Ecto neural progenitor cell (in vitro differentiated cells): ENCODE data around the gene TMEM258.

Experiments used
- DNase-seq: peaks from one replicate; pipeline ENCODE4 v3.0.0-alpha.2; 2018; ENCODE audit warnings: low spot score

Gene TMEM258

DNA sequence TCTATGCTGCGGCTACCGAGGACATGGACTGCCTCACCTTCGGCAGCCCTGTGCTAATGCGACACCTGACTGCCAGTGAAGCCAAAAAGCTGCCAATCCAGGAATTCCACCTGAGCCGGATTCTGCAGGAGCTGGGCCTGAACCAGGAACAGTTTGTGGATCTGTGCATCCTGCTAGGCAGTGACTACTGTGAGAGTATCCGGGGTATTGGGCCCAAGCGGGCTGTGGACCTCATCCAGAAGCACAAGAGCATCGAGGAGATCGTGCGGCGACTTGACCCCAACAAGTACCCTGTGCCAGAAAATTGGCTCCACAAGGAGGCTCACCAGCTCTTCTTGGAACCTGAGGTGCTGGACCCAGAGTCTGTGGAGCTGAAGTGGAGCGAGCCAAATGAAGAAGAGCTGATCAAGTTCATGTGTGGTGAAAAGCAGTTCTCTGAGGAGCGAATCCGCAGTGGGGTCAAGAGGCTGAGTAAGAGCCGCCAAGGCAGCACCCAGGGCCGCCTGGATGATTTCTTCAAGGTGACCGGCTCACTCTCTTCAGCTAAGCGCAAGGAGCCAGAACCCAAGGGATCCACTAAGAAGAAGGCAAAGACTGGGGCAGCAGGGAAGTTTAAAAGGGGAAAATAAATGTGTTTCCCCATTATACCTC is 3.6 kb upstream of the TMEM258 start:
- DNase-seq, result no peak

DNA sequence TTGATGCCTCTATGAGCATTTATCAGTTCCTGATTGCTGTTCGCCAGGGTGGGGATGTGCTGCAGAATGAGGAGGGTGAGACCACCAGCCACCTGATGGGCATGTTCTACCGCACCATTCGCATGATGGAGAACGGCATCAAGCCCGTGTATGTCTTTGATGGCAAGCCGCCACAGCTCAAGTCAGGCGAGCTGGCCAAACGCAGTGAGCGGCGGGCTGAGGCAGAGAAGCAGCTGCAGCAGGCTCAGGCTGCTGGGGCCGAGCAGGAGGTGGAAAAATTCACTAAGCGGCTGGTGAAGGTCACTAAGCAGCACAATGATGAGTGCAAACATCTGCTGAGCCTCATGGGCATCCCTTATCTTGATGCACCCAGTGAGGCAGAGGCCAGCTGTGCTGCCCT is 3.1 kb upstream of the TMEM258 start:
- DNase-seq, result no peak

DNA sequence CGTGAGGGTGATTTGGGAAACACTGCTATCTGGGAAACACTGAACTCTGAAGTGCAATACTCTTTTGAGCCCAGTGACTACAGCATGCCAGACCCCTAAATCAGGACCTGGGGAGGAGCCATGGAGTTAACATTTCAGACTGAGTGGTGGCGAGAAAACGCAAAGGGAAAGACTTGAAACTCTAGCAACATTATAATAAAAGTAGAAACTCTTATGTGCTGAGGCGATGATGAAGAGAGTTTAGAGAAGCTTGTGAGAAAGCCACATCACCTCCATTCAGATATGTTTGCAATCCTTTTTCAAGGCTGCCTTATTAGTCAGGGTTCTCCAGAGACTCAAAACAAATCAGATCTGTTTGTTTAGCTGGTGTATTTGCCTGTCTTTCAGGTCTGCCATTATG is 2.2 kb upstream of the TMEM258 start:
- DNase-seq, result no peak

DNA sequence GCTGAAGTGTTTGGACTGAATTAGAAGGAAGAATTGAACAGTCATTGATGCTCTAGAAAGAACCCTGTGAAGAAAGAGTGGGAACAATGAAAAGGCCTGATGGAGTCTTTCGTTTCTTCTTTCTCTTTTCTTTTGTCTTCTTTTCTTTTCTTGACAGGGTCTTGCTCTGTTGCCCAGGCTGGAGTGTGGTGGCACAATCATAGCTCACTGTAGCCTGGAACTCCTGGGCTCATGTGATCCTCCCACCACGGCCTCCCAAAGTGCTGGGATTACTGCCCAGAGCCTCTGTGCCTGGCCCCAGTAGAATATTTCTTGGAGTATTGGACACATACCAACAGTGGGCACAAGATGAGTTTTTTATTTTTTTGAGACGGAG is 1.4 kb upstream of the TMEM258 start:
- DNase-seq, result no peak

DNA sequence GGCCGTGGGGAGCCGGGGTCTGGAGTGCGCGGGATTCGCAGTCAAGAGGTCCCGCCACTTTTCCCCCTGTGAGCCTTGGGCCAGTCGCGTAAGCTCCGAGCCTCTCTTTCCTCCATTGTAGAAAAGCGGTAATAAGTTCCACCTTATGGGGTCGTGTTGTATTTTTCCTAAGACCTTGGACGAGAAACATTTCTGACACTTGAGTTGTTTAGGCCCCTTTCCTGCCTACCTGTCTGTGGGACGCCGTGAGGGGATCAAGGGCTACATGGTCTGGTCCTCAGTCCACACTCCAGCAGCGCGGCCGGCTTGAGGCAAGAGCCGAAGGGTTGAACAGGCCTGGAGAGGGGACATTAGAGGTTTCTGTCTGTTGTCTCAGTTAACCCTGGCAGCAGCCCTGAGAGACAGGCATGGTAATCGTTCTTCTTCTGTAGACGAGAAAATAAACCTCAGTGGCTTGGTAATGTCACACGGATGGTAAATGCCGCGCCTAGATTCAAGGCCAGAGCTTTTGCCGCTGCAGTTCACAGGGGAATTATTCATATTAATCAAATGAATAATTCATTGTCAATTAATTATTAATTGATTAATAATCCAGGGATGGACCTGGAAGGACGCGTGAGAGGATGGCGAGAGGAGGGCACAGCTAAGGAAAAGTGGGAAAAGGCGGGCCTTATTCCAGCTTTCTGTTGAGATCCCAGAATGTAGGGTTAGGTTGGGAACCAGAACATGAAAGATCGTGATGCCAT is 857 bp upstream of the TMEM258 start:
- no peak for DNase-seq

DNA sequence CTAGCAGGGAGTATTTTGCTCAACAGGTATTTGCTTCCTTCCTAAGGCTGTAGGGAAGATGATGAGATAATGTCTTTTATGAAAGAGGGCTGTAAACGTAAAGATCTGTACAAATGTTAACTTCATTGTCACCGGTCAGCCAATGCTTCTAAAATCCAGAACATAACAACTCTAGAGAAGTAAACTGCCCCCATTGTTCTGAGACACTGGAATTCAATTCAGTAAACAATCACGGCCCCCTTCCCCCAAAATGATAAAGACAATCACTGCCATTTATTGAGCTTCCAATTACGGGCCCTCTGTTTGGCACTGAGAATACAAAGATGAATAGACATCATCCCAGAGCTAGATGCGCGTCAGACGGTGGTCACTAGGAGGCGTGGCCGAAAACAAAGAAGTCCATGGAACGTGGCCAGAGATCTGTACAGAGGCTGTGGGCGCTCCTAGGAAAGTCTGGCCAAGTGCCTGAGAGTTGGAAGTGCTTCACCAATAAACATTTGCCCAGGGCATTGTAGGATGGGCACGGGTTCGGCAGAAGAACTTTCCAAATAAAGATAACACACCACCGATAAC is 576 bp downstream of the TMEM258 start:
- DNase-seq, result peak; percentile 71

DNA sequence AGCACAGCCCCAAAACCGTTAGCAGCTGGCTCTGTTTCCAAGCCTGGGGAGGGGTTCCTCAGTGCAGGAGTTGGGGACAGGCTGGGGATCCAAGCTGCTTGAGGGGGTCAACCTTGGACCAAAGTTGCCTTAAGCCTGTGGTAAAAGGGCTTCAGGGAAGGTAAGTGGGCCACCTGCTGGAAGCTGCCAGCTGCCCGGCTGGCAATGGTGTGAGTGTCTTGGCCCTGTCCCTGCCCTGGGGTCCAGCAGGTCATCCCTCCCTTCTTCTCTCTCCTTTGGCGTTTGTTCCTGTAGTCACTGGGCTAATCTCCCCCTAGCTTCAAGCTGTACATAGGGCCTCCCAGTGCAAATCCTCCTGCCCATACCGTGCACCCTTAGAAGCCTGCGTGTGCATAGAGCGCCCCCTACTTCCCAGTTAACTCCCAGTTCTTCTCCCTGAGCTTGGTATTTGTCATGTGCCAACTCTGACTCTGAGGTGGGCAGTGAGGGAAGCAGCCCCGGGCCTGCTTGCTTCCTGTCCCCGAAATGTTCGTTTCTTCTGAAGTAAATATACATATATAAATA is 4.4 kb downstream of the TMEM258 start:
- no peak for DNase-seq

DNA sequence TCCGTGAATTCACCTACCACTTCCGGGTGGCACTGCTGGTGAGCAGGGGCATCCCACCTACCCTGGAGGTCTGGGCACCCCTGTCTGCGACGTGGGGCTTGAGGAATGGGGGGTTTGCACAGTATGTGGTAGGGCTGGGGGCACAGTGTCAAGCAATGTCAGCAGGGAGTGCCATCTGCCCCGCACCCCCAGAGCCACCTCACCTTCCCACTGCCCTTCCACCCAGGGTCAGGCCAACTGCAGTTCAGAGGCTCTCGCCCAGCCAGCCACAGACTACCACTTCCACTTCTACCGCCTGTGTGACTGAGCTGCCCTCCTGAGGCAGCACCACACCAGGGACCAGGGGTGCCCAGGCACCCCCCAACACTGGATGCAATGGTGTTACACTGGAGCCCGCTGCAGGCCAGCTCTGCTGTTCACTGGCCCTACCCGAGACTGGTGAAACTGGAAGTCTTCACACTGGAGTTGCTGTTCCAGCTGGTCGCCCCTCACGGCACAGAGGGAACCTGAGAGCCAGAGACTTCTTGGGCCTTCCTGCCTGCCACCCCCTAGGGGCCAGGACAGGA is 6.5 kb downstream of the TMEM258 start:
- DNase-seq, result no peak

DNA sequence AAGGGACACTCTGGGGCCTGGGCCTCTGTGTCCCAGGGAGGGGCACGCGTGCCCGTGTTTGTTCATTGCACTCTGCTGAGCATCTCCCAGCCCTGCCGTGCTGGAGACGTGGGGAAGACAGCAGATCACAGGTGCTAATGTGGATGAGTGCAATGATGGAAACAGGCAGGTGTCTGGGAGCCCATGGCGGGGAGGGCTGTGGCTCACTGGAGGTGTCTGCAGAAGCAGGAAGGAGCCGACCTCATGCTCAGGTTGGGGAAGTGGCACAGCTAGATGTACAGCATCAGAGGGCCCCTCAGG is 7.9 kb downstream of the TMEM258 start:
- DNase-seq, result no peak

DNA sequence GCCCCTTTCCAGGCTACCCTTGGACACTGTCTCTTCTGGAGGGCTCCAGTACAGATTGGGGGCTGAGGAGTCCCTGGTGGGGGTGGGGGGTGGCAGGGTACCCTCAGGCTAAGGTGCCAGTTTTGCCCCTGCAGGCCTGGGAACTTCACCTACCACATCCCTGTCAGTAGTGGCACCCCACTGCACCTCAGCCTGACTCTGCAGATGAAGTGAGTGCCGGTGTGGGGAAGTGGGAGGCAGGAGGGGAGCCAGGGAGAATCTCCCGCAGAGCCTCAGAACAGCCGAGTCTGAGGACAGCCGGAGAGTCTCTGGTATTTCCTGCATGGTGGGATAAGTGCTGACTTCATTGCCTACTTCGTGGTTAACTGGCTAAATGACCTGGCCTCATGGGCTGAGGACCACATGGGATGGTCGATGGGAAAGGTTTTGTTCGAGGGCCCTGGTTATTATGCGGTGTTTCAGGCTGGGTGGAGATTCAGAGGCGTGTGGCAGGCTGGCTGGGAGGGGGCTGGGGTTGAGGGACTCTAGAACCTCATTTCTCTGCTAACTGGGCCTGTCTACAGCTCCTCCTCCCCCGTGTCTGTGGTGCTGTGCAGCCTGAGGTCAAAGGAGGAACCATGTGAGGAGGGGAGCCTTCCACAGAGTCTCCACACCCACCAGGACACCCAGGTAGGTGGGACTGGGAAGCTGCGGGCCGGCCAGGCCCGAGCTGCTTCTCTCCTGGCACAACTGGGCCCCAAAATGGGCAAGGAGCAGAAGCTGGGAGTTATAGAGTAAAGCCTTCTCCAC is 8.5 kb downstream of the TMEM258 start:
- DNase-seq, result no peak

DNA sequence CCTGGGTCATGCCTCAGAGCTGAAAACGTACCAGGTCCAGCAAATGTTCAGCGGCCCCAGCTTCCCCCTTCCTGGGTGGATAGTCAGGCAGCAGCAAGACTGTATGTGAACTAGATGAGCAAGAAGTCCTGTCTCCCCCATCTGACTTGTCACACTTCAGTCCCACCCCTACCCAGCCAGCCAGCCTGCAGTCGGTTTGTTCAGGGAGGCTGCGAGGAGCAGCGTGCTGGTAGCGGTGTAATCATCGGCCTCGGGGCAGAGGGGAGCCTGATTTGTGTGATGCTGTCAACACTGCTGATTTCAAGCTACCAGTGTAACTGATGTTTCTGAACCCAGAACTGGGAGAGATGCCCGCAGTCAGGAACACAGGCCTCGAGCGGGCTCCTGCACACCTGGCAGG is 9.6 kb downstream of the TMEM258 start:
- no peak for DNase-seq

DNA sequence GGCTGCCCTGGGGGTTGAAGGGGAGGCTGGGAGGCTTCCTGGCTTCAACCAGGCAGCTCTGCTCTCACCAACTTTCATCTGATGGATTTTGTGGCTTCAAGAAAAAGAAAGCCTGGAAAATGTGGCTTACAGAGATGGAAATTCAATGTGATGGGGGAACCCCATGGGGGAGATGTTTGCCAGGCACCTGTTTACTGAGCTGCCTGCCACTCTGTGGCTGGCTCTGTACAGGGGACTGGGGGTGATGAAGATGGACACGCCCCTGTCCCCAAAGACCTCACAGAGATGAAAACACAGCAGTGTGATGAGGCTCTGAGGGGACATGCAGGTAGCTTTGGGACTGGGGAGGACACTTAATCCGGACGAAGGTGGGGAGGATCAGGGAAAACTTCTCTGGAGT is 10.1 kb downstream of the TMEM258 start:
- no peak for DNase-seq

DNA sequence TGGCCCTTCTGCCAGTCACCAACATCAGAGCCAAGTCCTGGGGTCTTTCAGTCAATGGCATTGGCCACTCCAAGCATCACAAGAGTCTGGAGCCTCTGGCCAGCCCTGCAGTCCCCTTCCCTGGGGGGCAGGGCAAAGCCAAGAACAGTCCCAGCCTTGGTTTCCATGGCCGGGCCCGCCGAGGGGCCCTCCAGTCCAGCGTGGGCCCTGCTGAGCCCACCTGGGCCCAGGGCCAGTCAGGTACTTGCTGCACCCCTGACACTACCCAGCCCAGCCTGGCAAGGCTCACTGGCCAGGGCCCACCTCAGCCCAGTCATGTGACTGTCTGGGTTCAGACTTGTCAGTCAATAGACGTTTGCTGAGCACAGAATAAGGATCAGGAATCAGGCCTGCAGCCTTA is 10.8 kb downstream of the TMEM258 start:
- DNase-seq, result no peak

DNA sequence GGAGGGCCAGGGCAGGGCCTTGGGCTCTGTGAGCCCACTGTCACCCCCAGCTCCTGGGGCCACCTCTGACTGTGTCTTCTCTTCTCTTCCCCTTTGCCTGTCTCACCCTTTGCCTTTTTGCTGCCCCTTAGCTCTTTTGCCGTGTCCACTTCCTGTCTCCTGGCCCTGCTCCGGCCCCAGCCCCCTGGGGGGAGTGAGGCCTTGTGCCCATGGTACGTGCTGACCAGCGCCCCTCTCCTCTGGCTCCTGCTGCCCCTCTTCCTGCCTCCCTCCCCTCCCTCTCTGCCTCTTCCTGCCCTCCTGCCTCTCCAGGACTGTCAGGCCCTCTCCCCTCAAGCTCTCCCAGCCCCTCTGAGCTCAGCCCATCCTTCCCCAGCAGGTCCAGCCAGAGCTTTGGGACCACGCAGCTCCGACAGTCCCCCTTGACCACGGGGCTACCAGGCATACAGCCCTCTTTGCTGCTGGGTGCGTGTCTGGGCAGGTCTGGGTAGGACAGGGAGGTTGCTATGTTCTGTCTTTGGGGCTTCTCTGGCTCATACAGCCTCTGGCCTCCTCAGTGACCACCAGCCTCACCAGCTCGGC is 11.7 kb downstream of the TMEM258 start:
- DNase-seq, result no peak

DNA sequence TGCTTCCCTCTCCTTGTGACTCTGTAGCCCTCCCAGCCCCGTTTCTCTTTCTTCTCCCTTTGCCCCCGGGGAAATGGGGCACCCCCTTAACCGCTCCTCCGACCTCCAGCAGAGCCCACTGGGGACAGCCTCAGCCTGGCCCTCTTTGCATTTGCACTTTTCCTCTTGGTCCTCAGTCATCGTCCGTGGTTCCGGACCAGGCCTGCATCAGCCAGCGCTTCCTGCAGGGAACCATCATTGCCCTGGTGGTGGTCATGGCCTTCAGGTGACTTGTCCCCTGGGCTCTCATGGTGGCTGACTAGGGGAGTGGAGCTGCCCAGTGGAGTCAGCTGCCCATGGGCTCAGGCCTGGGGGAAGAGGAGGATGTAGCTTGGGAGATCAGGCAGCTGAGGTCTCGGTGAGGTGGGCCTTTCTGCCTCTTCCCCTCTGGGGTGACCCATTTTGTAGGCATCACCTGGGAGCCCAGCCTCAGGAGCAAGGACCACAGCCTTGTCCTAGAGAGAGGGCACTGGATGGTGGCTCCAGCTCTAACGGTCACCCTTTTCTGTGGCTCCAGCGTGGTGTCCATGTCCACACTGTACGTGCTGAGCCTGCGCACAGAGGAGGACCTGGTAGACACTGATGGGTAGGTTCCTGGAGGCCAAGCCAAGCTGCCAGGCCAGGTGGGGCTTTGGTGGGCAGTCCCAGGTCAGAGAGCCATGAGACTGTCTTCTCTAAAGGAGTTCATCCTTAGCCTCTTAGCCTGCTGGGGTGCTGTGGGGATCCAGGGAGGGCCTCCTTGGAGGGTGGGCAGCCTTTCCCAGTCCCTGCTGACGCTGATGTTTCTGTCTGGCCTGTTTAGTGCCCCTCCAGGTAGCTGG is 12.5 kb downstream of the TMEM258 start:
- DNase-seq, result no peak

DNA sequence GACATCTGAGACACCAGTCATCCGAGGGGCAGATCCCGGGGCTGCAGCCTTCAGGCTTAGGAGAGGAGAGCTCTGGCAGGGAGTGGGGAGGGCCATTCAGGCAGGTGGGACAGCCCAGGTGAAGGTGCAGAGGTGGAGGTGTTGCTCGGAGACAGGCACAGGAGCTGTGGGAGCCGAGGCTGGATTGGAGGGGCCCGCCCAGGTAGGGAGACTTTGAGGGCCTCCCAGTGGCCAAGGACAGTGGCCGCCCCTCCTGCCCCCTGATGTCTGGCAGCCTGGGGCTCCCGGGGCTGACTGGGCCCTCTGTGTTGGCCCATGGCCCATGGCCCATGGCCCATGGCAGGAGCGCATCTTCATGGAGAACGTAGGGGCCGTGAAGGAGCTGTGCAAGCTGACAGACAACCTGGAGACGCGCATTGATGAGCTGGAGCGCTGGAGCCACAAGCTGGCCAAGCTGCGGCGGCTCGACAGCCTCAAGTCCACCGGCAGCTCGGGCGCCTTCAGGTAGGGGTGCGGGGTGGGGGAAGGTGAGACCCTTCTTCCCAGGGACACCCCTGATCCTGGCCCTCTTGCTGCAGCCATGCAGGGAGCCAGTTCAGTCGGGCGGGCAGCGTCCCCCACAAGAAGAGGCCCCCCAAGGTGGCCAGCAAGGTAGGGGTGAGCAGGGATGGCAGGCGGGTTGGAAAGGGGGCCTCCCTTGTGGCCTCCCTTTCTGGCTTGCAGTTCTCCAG is 13.3 kb downstream of the TMEM258 start:
- no peak for DNase-seq

DNA sequence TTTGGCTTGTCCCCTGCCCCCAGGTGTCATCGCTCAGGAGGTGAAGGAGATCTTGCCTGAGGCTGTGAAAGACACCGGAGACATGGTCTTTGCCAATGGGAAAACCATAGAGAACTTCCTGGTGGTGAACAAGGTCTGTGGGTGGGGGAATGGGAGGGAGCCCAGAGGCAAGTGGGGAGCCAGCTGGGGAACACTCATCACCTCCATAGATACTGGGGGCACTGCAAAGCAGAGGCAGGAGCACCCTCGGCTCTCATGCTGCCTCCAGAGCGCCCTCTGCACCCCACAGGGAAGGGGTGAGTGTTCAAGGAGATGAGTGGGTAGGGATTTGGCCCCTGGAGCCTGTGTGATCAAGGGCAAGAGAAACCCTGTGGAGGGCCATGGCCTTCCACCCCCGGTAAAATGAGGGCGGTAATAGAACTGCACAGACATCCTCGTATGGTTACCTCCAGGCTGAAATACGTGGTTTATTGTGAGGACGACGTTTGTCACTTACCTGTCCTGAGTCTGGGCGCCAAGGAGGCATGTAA is 14.0 kb downstream of the TMEM258 start:
- no peak for DNase-seq

DNA sequence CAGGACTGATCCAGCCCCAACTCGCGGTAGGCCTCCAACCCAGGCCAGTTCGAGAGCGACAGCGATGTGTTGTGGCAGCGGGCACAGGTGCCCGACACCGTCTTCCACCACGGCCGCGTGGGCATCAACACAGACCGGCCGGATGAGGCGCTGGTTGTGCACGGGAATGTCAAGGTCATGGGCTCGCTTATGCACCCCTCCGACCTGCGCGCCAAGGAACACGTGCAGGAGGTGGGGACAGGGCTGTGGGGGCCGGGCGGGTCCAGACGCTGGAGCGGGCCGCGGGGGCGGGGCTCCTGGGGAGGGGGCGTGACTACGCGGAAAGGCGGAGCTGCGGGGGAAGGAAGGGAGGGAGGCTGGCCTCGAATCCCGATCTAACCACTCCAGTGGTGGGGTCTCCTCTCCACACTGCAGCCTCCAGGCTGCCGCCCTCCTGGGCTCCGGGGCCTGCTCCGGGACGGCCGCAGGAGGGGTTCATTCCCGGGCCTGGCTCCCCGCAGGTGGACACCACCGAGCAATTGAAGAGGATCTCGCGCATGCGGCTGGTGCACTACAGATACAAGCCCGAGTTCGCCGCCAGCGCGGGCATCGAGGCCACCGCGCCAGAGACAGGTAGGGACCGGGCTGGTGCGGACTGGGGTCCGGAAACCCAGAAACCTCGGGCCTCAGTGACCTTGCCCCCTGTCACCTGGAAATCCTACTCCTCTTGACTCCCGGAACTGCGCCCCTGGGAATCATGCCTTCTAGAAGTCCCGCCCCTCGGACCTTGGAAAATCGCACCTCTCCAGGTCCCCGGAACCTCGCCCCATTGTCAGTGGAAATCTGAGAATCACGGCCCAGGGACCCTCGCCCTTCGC is 14.9 kb downstream of the TMEM258 start:
- no peak for DNase-seq

DNA sequence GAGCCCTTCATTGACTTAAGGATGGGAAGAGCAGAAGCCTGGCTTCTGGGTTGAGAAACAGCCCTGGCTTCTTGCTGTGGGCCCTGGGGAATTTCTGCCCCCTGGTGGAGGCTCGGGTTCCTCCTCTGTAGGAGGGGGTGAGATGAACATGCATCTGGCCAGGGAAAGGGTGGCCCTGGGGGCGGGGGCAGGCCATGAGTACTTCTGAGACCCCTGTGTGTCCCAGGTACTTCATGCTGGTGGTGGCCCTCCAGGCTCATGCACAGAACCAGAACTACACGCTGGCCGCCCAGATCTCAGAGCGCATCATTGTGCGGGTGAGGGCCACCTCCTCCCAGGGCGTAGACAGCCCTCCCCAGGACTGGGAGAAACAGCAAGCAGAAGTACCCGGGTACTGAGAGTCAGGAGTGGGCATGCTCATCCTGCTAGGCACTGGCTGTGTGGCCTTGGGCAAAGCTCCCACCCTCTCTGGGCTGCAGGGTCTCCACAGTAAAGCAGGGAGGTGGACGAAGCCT is 15.8 kb downstream of the TMEM258 start:
- peak; percentile 69 for DNase-seq
